Measurements from ENCODE around the gene KMT2C. TPM values are rescaled to one million over a fixed set of nuclear protein-coding genes. Genes with fewer than 3 reads are reported as not detected.
"Not testable (repeated sequence)": the region's sequence is repeated elsewhere in the genome, so short reads cannot be mapped to it uniquely, and the experiment has no call there.

Gene KMT2C
- total RNA-seq, 1 donor from 2014 or later, result 36.9 TPM

DNA sequence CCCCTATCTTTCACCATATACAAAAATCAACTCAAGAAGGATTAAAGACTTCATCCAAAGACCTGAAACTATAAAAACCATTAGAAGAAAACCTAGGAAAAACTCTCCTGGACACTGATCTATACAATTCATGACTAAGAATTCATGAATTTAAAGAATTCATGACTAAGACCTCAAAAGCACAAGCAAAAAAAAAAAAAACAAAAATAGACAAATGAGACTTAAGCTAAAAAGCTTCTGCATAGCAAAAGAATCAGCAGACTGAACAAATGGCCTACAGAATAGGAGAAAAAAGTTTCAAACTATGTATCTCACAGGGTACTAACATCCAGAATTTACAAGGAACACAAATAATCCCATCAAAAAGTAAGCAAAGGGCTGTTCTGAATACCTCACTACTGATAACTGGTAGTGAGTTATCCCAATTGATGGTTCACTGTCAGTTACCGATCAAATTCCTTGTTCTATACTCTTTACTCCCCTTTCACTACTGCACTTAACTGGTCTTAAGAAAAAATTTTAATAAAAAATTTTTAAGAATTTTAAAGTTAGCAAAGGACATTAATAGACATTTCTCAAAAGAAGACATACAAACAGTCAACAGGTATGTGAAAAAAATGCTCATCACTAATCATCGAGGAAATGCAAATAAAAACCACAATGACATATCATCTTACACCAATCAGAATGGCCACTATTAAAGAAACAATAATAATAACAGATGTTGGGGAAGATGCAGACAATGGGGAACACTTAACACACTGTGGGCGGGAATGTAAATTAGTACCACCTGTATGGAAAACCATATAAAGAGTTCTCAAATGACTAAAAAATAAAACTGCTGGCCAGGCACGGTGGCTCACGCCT is 33.2 kb downstream of the KMT2C start:
- DNase-seq, result peak; percentile 37

DNA sequence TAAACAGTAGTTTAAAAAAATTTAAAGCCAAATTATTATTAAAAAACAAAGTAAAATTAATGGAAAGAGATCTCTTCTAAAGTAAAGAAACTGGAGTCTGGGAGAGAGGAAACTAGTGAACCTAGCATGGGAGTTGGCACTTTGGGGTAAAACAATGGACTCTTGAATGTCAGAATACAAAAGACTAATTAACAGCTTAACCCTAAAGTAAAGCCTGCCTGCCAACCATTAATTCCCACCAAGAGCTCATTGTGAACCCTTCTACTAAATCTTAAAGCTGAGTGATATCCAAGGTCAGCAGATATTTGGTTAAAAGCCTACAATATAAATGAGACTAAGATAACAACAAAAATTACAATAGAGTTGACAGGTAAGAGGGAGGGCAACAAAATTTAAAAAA is 36.5 kb downstream of the KMT2C start:
- no peak for DNase-seq

DNA sequence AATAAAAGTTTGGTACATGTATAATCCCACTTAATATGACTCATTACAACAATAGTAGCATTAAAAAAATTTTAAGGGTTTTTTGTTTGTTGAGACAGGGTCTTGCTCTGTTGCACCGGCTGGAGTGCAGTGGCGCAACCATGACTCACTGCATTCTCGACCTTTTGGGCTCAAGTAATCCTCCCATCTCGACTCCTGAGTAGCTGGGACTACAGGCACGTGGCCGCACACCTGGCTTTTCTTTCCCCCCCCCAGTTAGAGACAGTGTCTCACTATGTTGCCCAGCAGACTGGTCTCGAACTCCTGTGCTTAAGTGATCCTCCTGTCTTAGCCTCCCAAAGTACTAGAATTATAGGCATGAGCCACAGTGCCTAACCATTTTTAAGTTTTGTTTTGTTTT is 40.7 kb downstream of the KMT2C start:
- DNase-seq, result peak; percentile 33

DNA sequence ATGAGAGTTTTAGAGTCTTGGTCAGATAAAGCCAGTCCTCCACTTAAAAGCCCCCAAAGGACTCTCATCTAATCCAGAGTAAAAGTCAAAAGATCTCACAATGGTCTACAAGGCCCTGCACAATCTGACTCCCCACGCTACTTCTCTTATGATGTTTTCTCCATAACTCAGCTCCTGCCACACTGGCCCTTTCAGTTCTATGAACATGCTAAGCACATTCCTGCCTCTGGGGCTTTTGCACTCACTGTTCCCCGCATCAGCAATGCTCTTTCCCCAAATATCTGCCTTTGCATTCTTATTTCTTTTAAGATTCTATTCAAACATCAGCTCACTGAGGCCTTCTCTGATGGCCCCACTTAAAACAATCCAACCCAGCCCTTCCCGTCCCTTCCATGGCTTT is 41.6 kb downstream of the KMT2C start:
- DNase-seq, result peak; percentile 39

DNA sequence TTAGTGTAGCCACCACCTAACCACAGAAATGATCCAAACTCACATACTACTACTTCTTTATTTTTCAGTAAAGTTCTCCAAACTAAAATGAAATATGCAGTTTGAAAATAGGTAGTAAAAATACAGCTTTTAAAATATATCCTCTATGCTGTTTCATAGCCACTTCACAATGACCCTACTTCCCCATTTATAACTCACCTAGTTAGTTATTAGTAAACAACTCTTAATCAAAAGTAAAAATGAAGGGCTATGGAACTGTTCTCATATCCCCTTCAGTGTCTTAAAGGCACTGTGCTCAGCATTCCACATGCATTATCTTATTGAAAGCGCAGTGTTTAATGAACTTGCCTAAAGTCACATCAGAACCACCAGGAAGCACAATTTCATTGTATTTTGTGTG is 43.5 kb downstream of the KMT2C start:
- DNase-seq, result no peak

DNA sequence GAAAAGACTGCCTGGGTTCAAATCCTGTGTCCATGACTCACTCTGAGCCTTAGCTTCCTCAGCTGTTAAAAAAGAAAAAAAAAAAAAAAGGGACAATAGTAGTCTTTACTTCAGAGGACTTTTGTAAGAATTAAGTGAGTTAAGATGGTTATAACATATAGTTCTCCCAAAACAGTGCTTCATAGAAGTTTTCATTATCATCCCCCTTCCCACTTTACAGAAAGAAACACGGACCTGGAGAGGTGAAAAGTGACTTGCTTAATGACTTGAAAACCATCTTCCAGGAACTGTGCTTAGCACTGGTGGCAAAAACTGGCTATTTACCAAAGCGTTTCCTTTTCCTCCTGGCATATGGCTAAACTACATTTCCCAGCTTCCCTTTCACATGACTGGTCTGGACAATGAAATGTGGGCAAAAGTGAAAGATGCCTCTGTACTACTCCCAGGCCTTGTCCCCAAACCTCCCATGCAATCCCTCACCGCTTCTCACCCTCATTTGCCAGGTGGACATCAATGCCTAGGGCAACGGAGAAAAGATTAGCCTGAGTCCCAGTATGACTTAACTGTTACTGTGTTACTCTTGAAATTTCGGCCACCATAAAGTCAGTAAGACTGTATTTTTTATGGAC is 49.6 kb downstream of the KMT2C start:
- not testable (repeated sequence) for DNase-seq

DNA sequence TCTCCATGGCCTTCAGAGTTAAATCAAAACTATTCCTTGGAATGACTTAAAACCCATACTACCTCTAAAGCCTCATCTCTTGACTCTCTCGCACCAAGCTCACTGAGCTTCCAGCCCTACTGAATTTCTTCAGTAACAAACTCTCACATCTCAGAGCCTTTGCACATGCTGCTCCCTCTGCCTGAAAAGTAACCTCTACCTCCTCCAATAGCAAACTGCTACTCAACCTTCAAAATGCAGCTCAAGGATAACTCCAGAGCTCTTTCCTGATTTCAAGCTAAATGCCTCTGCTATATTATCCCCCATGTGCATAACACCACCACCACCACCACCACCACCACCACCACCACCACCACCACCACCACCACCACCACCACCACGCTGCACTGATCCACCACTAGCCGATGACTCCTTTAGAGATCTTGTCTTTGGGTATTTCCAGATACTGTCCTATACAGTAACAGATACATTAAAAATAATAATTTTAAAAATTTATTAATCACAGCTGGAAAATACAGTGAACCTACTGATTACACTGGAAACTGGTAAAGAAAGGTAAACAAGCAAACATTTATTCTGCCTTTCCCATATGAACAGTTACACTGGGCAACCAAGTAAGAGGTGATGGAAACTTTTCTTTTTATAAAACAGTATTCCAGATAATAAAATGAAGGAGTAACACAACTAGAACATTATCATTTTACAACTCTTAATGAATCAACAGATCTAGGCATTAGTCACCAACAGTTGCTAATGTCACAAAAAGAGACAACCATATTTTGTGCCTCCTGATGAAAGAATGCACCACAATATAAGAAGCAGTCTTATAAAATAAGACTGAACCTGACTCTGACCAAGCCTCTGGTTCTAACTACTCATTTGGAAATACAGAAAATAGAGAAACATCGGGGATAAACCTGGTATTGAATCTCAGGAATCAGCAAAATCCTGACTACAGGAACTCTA is 51.3 kb downstream of the KMT2C start:
- not testable (repeated sequence) for DNase-seq

DNA sequence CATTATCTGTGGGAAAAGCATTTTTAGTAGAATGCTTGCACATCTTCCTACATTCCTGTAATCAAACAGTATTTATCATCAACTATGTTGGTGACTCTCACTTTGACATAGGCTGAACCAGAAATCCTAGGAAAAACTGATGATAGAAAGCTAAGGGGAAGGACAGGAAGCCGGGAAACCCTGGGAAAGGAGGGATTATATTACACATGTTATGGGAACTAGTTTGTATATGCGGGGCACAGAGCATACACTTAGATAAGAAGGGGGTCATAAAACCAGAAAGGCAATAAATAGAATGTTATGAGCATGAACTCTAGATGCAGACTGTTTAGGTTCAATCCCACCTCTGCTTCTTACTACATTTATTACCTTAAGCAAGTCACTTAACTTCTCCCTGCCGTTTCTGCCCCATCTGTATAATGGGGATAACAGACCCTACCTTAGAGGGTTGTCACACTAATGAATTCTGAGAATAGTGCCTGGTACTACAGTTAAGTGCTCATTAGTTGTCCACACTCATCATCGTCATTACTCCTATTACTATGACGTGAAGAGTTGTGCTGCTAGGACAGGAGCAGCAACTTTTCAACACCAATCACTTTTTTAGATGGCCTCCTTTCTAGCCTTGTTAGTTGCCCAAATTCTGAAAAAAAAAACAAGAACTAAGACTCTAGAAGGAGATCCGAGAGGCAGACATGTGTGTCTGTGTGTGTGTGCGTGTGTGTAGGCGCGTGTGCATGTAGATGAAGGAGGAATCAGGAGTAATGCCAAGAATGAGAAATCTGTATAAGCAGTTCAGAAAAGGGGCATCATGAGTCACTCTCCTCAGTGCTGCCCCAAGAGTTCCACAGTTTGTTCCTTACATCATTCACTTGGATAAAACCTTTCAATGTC is 52.2 kb downstream of the KMT2C start:
- DNase-seq, result peak; percentile 49

DNA sequence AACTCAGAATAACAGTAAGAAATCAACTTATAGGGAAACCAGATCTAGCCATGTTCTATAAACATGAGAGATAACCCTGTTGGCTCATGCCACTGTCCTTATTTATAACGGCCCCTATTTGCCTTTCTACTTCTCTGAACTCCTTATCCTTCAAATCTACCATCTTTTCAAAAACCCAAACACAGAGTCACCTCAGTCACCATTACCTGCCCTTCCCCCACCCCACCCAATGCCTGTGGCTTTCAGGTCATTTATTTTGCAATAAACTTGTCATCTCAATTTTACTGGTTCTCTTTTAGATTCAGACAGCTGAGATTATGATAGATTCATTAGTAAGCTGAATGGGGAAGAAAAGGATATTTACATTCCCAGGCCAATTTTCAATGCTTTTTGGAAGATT is 53.6 kb downstream of the KMT2C start:
- DNase-seq, result no peak

DNA sequence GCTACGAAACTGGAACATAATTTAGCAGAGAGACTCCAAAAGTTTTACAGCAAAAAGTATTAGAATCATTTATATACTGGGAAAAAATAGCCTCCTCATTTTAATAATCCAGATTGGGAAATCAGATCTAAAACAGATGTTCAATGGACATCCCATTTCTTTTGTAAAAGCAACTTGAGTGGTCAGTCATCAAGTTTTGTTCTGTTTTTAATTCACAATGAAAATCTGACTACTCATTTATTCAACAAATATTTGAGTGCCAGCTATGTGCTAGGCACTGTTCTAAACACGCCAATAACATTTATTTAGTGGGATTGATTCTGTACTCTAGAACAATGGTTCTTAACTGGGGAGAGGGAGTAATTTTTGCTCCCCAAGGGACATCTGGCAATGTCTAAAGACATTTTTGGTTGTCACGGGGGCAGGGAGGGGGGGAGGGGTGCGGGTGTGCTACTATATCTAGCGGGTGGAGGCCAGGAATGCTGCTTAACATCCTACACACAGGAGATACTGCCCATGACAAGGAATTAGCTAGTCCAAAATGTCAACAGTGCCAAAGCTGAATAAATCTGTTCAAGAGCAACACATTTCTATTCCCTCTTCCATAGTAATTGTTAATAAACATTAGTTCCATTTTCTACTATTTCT is 54.7 kb downstream of the KMT2C start:
- DNase-seq, result not testable (repeated sequence)

DNA sequence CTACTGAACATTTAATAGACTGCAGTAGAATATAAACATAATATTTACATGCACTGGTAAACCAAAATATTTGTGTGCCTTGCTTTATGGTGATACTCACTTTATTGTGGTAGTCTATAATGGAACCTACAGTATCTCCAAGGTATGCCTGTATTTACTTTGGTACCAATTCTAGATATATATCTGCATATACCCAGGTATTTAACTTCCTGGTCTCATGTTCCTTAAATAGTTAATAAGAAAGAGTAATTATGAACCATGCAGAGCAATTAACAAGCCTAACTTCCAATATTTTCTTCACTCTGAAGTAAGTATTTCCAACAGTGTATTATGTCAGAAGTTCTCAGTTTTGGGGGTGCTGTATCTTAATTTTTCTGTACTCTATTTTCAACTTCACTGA is 57.3 kb downstream of the KMT2C start:
- DNase-seq, result not testable (repeated sequence)

DNA sequence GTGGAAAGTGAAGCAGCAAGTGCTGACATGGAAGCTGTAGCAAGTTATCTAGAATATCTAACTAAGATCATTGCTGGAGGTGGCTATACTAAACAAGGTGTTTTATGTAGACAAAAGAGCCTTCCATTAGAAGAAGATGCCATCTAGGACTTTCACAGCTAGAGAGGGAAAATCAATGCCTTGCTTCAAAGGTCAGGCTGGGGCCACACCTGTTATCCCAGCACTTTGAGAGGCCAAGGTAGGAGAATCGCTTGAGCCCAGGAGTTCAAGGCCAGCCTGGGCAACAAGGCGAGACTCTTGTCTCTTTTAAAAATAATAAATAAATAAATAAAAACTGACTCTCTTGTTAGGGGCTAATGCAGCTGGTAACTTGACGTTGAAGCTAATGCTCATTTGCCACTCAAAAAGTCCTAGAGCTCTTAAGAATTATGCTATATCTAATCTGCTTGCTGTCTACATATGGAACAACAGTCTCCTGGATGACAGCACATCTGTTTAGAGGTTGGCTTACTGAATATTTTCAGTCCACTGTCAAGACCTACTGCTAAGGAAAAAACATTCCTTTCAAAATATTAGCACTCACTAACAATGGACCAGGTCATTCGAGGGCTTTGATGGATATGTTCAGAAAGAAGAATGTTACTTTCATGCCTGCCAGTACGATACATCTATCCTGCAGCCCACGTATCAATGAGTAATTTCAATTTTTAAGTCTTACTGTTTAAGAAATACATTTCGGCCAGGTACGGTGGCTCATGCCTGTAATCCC is 58.9 kb downstream of the KMT2C start:
- DNase-seq, result not testable (repeated sequence)

DNA sequence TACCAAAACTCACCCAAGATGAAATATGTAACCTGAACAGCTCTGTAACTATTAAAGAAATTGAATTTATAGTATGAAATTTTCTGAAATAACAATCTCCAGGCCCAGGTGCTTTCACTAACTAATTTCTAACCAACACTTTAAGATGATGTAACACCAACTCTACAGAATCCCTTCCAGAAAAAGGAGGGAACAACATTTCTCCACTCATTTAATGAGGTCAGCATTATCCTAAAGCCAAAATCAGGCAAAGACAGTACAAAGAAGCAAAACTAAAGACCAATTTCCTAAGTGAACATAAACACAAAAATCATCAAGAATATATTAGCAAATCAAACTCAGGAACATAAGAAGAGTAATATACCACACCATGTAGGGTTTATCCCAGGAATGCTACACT is 65.5 kb downstream of the KMT2C start:
- no peak for DNase-seq

DNA sequence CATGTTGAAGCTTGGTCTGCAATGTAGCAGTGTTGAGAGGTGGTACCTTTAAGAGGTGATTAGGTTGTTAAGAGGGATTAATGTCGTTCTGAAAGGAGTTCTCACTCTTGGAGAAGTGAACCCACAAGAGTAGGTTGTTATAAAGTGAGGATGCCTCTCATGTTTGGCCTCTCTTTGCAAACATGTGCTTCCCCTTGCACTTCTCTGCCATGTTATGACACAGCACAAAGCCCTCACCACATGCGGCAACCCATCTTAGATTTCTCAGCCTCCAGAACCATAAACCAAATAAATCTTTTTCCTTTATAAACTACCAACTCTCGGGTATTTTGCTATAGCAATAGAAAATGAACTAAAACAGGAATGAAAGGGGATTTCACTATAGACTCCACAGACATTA is 66.3 kb downstream of the KMT2C start:
- no peak for DNase-seq

DNA sequence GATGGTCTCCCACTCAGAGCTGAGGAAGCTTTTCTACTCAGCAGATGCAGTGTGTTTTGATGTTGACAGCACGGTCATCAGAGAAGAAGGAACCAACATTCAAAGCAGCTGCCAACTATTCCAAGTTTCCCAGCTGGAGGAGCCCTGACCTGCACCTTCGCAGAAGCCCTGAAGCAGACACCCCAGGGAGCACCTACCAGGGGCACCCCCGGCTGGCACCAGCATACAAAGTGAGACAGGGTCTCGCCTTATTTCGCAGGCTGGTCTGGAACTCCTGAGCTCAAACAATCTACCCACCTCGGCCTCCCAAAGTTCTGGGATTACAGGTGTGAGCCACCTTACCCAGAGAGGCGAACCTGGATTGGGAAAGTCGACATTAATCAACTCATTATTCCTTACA is 68.6 kb downstream of the KMT2C start:
- no peak for DNase-seq

DNA sequence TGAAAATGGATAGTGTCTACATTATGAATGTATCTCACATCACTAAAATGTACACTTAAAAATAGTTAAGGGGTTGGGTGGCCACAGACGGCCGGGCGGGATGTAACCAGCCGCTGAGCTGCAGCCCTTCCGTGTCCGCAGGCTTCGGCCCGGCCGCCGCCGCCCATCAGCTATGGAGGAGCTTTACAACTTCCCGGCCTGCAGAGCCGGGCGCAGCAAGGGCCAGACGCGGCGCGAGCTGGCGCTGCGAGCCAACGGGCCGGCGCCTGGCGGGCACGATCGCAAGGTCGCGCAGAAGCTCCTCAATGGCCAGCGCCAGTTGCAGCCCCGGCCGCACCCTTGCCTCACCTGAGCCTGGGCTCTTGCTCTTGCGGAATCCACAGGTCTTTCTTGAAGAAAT is 69.1 kb downstream of the KMT2C start:
- DNase-seq, result peak; percentile 66

DNA sequence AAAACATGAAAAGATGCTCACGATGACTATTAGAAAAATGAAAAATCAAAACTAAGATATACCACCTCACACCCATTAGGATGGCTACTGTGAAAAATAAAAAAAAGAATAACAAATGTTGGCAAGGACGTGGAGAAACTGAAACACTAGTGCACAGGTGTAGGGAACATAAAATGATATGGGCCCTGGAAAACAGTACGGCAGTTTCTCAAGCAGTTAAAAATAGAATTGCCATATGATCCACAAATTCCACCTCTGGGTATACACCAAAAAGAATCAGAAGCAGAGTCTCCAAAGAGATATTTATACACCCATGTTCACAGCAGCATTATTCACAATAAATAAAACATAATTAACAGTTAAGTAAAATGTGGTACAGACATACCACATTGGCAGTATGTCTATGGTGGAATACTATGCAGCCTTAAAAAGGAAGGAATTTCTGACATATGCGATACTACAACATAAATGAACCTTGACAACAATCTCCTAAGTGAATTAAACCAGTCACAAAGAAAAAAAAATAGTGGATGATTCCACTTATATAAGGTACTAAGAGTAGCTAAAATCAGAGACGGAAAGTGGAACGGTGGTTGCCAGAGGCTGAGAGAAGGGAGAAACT is 69.7 kb downstream of the KMT2C start:
- DNase-seq, result no peak

DNA sequence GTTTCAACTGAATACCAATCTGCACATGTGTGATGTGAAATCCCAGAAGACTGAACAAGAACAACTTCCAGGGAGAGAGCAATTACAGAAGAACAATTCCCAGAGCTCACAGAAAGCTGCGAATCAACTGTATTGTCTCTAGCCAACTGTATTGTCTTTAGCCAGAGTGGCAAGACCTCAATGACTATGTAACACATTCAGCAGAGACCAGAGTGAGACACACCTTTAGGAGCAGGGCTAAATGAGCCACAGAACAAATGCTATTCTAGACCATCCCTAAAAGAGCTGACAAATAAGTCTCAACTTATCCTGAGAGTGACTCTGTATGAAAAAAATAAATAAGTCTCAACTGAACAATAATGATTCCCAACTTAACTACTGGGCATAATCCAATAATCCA is 72.0 kb downstream of the KMT2C start:
- peak; percentile 23 for DNase-seq

DNA sequence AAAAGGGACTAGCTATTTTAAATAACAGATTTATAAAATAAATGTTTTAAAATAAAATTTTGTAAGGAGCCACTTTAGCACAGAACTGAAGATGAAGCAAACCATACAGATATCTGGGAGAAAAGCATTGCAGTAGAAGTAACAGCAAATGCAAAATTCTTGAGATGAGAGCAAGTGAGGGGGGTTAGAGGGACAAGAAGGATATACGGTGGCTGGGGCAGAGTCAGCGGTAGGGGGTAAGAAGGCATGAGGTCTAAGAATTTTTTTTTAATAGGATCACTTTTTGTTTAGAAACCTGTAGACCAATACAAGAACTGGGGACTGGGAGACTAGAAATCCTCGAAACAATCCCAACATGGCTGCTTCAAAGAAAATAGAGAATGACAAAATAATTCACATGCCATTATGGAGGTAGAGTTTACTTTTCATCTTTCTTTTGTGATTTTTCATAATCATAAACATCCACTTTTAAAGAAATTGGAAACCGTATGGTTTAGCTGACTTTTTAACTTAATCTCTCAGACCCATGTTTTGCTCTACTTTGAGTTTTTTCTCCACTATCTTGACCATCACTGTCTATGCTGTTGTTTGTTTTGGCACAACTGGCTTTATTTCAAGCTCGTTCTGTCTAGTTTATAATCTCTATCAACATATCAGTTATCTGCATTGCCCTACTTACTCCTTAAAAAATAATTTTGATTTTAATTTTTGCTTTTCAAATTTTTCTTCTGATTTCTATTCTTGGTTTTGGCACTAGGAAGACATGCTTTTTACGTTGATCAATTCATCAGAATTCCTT is 73.5 kb downstream of the KMT2C start:
- no peak for DNase-seq
